Measurements from ENCODE around the gene TTC31. TPM values are rescaled to one million over a fixed set of nuclear protein-coding genes. Genes with fewer than 3 reads are reported as not detected.
"Not testable (repeated sequence)": the region's sequence is repeated elsewhere in the genome, so short reads cannot be mapped to it uniquely, and the experiment has no call there.

TTC31 gene
- total RNA-seq, 3 donors from 2014 or later, result 27.2 to 34.1 (median 30.9) TPM

GRCh38 chr2:74461187-74462053 is 21.5 kb upstream of the TTC31 start:
- no peak for ATAC-seq
- Histone ChIP-seq H3K4me3 (no peak overlapping the region), H3K4me1 (ENCODE audit: low read depth) (peaks cover 29% of the 10 kb centered on the region), H3K36me3 (ENCODE audit: low read depth) (no peaks in the 10 kb centered on the region), H3K9me3 (no peaks in the 10 kb centered on the region)
- TF ChIP-seq CTCF (IDR thresholded peaks at IDR 0.05), result no peak
- no peak for DNase-seq
- intact Hi-C loops (cut with DNase I, micrococcal nuclease), result no loop called here

- Histone ChIP-seq H3K4me1 (ENCODE audit: low read depth) (peaks cover 22% of the 10 kb centered on the region), H3K9me3 (no peaks in the 10 kb centered on the region), H3K4me3 (no peak overlapping the region), H3K36me3 (ENCODE audit: low read depth) (no peaks in the 10 kb centered on the region)
- no peak for ATAC-seq
- TF ChIP-seq CTCF (IDR thresholded peaks at IDR 0.05), result no peak
- intact Hi-C loops (cut with DNase I, micrococcal nuclease), result no loop called here
- no peak for DNase-seq
Observed at GRCh38 chr2:74462054-74462785, 20.7 kb upstream of the TTC31 start.

GRCh38 chr2:74462786-74463105 is 20.1 kb upstream of the TTC31 start:
- Histone ChIP-seq H3K36me3 (ENCODE audit: low read depth) (no peaks in the 10 kb centered on the region), H3K4me1 (ENCODE audit: low read depth) (peaks cover 22% of the 10 kb centered on the region), H3K4me3 (no peak overlapping the region), H3K9me3 (no peaks in the 10 kb centered on the region)
- DNase-seq (no peak), ATAC-seq (no peak)
- intact Hi-C loops (cut with DNase I, micrococcal nuclease), result no loop called here
- no peak for TF ChIP-seq CTCF (IDR thresholded peaks at IDR 0.05)

- ATAC-seq, result peak; percentile 25
- intact Hi-C loops (cut with DNase I, micrococcal nuclease), result no loop called here
- H3K36me3 ChIP-seq (ENCODE audit: low read depth), result no peaks in the 10 kb centered on the region
- no peak for DNase-seq
- H3K4me3 ChIP-seq, result peak overlapping the region; percentile 71
- no peak for TF ChIP-seq CTCF (IDR thresholded peaks at IDR 0.05)
- H3K4me1 ChIP-seq (ENCODE audit: low read depth), result peaks cover 16% of the 10 kb centered on the region
- no peaks in the 10 kb centered on the region for H3K9me3 ChIP-seq
Observed at GRCh38 chr2:74464406-74464805, 18.5 kb upstream of the TTC31 start.

- DNase-seq; intact Hi-C loops (cut with DNase I, micrococcal nuclease): not testable (repeated sequence)
- peaks cover 24% of the 10 kb centered on the region for H3K4me1 ChIP-seq (ENCODE audit: low read depth)
Observed at GRCh38 chr2:74470742-74471141, 12.1 kb upstream of the TTC31 start.

More at GRCh38 chr2:74470742-74471141, 12.1 kb upstream of the TTC31 start:
- H3K9me3 ChIP-seq; H3K4me3 ChIP-seq; ATAC-seq; H3K36me3 ChIP-seq (ENCODE audit: low read depth): not testable (repeated sequence)

Data from mucosa of descending colon (tissue), 3 donors.